NCI-H1417 treated with DMSO at 0.1 percent for 48 hours (cell line): Measurements from ENCODE around the gene RECQL5.
"Not testable (repeated sequence)": the region's sequence is repeated elsewhere in the genome, so short reads cannot be mapped to it uniquely, and the experiment has no call there.

Source experiments
- DNase-seq: peaks from one replicate; lab custom pipeline; 2025; lab: John Stamatoyannopoulos, UW

Gene RECQL5

GRCh38 chr17:75647921-75648320 lies 19.0 kb downstream of the RECQL5 start:
- no peak for DNase-seq

- no peak for DNase-seq
Observed at GRCh38 chr17:75647061-75647460, 19.9 kb downstream of the RECQL5 start.

GRCh38 chr17:75646638-75646992 lies 20.3 kb downstream of the RECQL5 start:
- no peak for DNase-seq

- no peak for DNase-seq
Observed at GRCh38 chr17:75645889-75646637, 20.9 kb downstream of the RECQL5 start.

GRCh38 chr17:75645501-75645888 lies 21.5 kb downstream of the RECQL5 start:
- DNase-seq = no peak

- DNase-seq = no peak
Observed at GRCh38 chr17:75643643-75644017, 23.3 kb downstream of the RECQL5 start.

- no peak for DNase-seq
Observed at GRCh38 chr17:75642784-75643642, 23.9 kb downstream of the RECQL5 start.

- DNase-seq = no peak
Observed at GRCh38 chr17:75642182-75642783, 24.7 kb downstream of the RECQL5 start.

- DNase-seq = no peak
Observed at GRCh38 chr17:75641343-75641742, 25.6 kb downstream of the RECQL5 start.

GRCh38 chr17:75640556-75641119 lies 26.3 kb downstream of the RECQL5 start:
- DNase-seq = no peak

GRCh38 chr17:75639771-75640555 lies 27.0 kb downstream of the RECQL5 start:
- DNase-seq = no peak

- DNase-seq = no peak
Observed at GRCh38 chr17:75639327-75639726, 27.6 kb downstream of the RECQL5 start.

GRCh38 chr17:75638893-75639292 lies 28.1 kb downstream of the RECQL5 start:
- no peak for DNase-seq

- not testable (repeated sequence) for DNase-seq
Observed at GRCh38 chr17:75638039-75638438, 28.9 kb downstream of the RECQL5 start.

GRCh38 chr17:75637551-75637950 lies 29.4 kb downstream of the RECQL5 start:
- DNase-seq = no peak

GRCh38 chr17:75637143-75637538 lies 29.8 kb downstream of the RECQL5 start:
- DNase-seq = no peak

- DNase-seq = no peak
Observed at GRCh38 chr17:75636381-75637142, 30.4 kb downstream of the RECQL5 start.

GRCh38 chr17:75635610-75636202 lies 31.2 kb downstream of the RECQL5 start:
- DNase-seq = no peak

- DNase-seq = no peak
Observed at GRCh38 chr17:75634754-75635609, 32.0 kb downstream of the RECQL5 start.

GRCh38 chr17:75634376-75634740 lies 32.6 kb downstream of the RECQL5 start:
- DNase-seq = no peak
